PFSK-1 (cell line): ENCODE data around the gene MBNL2.

Experiments
- FOXP2 ChIP-seq: optimal IDR thresholded peaks from 2 replicates; pipeline ENCODE3; 2011; ENCODE audit warnings: borderline replicate concordance, control low read depth, inconsistent platforms; ENCODE audit not compliant: insufficient read depth; ENCODE audit errors: extremely low read length, extremely low read depth
- POLR2AphosphoS5 ChIP-seq: IDR thresholded peaks from 2 replicates; pipeline ENCODE4 v1.6.1; 2012; ENCODE audit warnings: low read depth, mild to moderate bottlenecking, control low read depth, low read length, moderate library complexity
- REST ChIP-seq, 2 experiments: IDR thresholded peaks; 2 replicates each; pipeline versions ENCODE4 v1.6.1 to v1.8.0; 2011 to 2012; ENCODE audit warnings: low read depth in 2 of 2, low read length in 2 of 2, control low read depth in 1 of 2, inconsistent platforms in 1 of 2, mild to moderate bottlenecking in 1 of 2, moderate library complexity in 1 of 2; ENCODE audit not compliant: insufficient read depth in 1 of 2
- SIN3A ChIP-seq: IDR thresholded peaks from 2 replicates; pipeline ENCODE4 v1.6.1; 2012; ENCODE audit warnings: mild to moderate bottlenecking, low read length, moderate library complexity, borderline replicate concordance; ENCODE audit not compliant: insufficient read depth
- TAF1 ChIP-seq: IDR thresholded peaks from 2 replicates; pipeline ENCODE4 v1.6.1; 2012; ENCODE audit warnings: low read length, control low read depth, borderline replicate concordance; ENCODE audit not compliant: insufficient read depth

The MBNL2 gene

GRCh38 chr13:97273341-97273831, 51.3 kb downstream of the MBNL2 start:
- no peak for TF ChIP-seq SIN3A
- TF ChIP-seq FOXP2, result no peak

- TF ChIP-seq REST (IDR thresholded peaks at IDR 0.05; ENCODE audit: insufficient read depth in 1 of 2, low read depth in 2 of 2, low read length in 2 of 2) (no peak), FOXP2 (no peak), POLR2AphosphoS5 (no peak), SIN3A (no peak), TAF1 (no peak)
These were observed 52.9 kb downstream of the MBNL2 start for GRCh38 chr13:97274829-97275649.

- TF ChIP-seq FOXP2 (no peak), SIN3A (no peak), POLR2AphosphoS5 (no peak), REST (IDR thresholded peaks at IDR 0.05; ENCODE audit: insufficient read depth in 1 of 2, low read depth in 2 of 2, low read length in 2 of 2) (no peak), TAF1 (no peak)
These were observed 53.8 kb downstream of the MBNL2 start for GRCh38 chr13:97275776-97276501.

- TF ChIP-seq TAF1 (no peak), SIN3A (no peak), REST (IDR thresholded peaks at IDR 0.05; ENCODE audit: insufficient read depth in 1 of 2, low read depth in 2 of 2, low read length in 2 of 2) (no peak), POLR2AphosphoS5 (no peak), FOXP2 (no peak)
These were observed 54.7 kb downstream of the MBNL2 start for GRCh38 chr13:97276862-97277269.

- TF ChIP-seq FOXP2 (no peak), REST (IDR thresholded peaks at IDR 0.05; ENCODE audit: insufficient read depth in 1 of 2, low read depth in 2 of 2, low read length in 2 of 2) (no peak), POLR2AphosphoS5 (no peak), SIN3A (no peak), TAF1 (no peak)
These were observed 56.6 kb downstream of the MBNL2 start for GRCh38 chr13:97278435-97279411.
